ENCODE data around the gene AHCYL2.
"Not testable (repeated sequence)": the region's sequence is repeated elsewhere in the genome, so short reads cannot be mapped to it uniquely, and the experiment has no call there.

Gene AHCYL2

GRCh38 chr7:129209067-129209926, 15.5 kb upstream of the AHCYL2 start:
- no peak for DNase-seq (ENCODE audit: low read depth in 2 of 2)

DNA sequence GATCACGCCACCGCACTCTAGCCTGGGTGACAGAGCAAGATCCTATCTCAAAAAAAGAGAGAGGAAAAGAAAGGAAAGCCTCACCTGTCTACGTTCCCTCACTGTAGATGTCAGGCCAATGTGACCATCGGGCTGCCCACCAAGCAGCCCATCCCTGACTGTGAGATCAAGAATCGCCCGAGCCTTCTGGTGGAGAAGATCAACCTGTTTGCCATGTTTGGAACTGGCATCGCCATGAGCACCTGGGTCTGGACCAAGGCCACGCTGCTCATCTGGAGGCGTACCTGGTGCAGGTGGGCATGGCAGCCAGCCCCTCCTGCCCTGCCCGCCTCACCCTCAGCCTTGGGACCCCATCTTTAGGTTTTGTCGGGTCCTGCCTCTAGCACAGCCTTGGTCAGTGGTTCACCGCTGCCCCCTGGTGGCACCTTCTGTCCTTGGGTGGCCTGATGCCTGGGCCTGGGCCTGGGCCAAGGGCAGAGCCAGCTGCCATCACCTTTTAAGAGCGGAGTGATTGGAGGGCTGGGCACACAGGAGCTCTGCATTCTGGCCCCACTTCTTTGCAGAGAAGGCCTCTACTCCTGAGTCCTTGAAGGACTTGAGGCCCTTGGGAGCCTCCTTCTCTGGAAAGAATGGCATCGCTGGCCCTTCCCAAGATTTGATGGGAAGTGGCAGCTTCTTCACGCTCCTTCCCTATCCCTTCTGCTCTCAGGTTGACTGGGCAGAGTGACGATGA, 14.4 kb upstream of the AHCYL2 start:
- DNase-seq (ENCODE audit: low read depth in 2 of 2), result peak; percentile 28 to 41

DNA sequence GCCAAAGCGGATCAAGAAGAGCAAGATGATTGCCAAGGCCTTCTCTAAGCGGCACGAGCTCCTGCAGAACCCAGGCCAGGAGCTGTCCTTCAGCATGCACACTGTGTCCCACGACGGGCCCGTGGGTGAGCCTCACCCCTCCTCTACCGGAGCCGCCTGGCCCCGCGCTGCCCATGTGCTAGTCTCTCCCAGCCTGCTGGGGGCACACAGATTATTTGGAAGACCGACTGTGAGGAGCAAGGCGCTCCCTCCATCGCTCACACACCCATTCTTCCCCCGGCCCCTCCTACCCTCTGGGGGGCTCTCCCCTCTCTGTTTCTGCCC, 13.9 kb upstream of the AHCYL2 start:
- no peak for DNase-seq (ENCODE audit: low read depth in 2 of 2)

DNA sequence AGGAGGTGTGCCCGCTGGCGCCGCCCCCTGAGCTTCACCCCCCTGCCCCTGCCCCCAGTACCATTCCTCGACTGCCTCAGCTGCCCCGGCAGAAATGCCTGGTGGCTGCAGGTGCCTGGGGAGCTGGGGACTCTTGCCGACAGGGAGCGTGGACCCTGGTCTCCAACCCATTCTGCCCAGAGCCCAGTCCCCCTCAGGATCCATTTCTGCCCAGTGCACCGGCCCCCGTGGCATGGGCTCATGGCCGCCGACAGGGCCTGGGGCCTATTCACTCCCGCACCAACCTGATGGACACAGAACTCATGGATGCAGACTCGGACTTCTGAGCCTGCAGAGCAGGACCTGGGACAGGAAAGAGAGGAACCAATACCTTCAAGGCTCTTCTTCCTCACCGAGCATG, 12.7 kb upstream of the AHCYL2 start:
- DNase-seq (ENCODE audit: low read depth in 2 of 2), result no peak

GRCh38 chr7:129212596-129212995, 12.2 kb upstream of the AHCYL2 start:
- DNase-seq (ENCODE audit: low read depth in 2 of 2), result no peak

- no peak for DNase-seq (ENCODE audit: low read depth in 2 of 2)
These were observed 11.0 kb upstream of the AHCYL2 start for GRCh38 chr7:129213828-129214227.

DNA sequence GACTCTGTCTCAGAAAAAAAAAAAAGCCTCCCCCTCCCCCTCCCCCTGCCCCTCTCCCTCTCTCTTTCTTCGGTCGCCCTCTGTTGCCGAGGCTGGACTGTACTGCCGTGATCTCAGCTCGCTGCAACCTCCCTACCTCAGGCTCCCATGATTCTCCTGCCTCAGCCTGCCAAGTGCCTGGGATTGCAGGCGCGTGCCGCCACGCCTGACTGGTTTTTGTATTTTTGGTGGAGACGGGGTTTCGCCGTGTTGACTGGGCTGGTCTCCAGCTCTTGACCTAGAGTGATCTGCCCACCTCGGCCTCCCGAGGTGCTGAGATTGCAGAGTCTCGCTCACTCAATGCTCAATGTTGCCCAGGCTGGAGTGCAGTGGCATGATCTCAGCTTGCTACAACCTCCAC, 9.1 kb upstream of the AHCYL2 start:
- not testable (repeated sequence) for DNase-seq (ENCODE audit: low read depth in 2 of 2)

GRCh38 chr7:129216101-129216715, 8.6 kb upstream of the AHCYL2 start:
- DNase-seq (ENCODE audit: low read depth in 2 of 2), result not testable (repeated sequence)

DNA sequence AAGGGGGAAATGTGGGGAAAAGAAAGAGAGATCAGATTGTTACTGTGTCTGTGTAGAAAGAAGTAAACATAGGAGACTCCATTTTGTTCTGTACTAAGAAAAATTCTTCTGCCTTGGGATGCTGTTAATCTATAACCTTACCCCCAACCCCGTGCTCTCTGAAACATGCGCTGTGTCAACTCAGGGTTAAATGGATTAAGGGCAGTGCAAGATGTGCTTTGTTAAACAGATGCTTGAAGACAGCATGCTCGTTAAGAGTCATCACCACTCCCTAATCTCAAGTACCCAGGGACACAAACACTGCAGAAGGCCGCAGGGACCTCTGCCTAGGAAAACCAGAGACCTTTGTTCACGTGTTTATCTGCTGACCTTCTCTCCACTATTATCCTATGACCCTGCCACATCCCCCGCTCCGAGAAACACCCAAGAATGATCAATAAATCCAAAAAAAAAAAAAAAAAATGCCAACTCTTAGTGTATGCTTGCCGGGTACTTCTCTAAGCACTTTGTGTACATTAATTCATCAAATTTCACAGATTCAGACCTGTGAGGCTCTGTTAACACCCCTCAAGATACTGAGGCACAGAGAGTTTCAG, 7.9 kb upstream of the AHCYL2 start:
- DNase-seq (ENCODE audit: low read depth in 2 of 2), result not testable (repeated sequence)

DNA sequence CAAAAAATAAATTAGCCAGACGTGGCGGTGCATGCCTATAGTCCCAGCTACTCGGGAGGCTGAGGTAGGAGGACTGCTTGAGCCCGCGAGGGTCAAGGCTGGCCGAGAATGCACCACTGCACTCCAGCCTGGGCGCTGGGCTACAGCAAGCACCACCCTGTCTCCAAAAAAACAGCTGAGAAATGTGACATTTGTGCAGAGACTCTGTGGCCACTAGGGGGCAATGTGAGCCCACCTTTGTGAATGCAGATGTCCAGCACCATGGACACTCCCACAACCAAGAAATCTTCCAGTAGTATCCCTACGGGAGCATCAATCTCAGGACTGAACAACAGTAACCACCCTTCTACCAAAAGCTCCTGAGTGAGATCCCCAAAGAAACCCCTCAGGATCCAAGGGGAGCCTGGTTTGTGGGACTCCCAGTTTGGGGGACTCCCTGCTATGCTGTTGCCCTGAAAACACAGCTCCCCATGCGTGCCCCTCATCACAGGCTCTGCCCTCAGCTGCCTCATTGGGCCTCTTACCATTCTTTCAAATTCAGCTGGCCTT, 6.2 kb upstream of the AHCYL2 start:
- peak; percentile 43 to 58 for DNase-seq (ENCODE audit: low read depth in 2 of 2)

DNA sequence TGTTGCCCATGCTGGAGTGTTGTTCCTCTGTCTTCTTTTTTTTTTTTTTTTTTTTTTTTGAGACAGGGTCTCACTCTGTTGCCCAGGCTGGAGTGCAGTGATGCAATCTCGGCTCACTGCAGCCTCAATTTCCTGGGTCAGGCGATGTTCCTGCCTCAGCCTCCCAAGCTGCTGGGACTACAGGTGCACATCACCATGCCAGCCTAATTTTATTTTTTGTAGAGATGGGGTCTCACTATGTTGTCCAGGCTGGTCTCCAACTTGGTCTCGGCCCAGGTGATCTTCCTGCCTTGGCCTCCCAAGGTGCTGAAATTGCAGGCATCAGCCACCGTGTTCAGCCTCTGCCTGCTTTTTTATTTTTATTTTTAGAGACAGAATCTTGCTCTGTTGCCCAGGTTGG, 5.7 kb upstream of the AHCYL2 start:
- DNase-seq (ENCODE audit: low read depth in 2 of 2), result not testable (repeated sequence)

- no peak for DNase-seq (ENCODE audit: low read depth in 2 of 2)
These were observed 2.8 kb upstream of the AHCYL2 start for GRCh38 chr7:129222064-129222463.

DNA sequence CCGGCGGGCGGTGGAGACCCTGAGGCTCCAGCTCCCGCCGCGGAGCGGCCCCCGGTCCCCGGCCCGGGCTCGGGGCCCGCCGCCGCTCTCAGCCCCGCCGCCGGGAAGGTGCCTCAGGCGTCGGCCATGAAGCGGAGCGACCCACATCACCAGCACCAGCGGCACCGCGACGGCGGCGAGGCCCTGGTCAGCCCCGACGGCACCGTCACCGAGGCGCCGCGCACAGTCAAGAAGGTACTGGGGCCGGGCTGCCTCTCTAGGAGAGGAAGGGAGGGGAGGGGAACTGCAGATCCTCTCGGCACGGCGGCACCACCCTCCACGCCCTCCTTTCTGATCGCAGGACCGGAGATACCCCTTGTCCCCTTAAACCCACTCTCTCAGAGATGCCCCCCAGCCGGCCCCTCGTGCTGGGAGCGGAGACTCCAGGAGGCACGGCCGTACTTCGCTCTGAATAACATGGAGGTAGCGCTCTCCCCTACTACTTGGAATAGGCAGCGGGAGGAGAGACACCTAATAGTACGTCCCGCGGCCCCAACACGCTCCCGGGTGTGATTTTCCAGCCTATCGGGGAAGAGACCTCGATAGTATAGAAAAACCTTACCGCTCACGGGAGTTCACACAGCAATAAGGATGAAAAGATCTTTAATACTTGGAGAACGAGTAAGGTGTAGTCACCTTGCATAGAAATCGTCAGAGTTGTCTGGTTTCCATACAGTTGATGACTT, 538 bp downstream of the AHCYL2 start:
- DNase-seq (ENCODE audit: low read depth in 2 of 2), result peak; percentile 15 to 36

GRCh38 chr7:129225931-129226572, 1.2 kb downstream of the AHCYL2 start:
- no peak for DNase-seq (ENCODE audit: low read depth in 2 of 2)

GRCh38 chr7:129227646-129228578, 3.1 kb downstream of the AHCYL2 start:
- no peak for DNase-seq (ENCODE audit: low read depth in 2 of 2)

DNA sequence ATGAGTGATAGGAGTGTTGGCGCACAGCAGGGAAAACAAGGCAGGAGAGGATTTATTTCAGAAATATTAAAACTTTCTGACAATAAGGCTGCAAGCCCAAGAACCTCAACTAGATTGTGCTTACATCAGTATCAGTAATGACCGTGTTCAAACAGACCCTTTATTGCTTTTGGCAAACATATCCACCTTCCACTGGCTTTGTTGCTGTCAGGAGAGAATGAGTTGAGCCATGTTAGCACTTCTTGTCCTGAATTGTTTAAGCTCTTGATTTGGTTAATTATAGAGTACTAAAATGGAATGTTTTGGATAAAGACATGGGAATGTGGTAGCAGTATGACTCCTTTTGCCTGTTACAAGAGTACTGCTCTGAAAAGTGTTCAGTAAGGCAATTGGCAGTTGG, 3.8 kb downstream of the AHCYL2 start:
- DNase-seq (ENCODE audit: low read depth in 2 of 2), result no peak

DNA sequence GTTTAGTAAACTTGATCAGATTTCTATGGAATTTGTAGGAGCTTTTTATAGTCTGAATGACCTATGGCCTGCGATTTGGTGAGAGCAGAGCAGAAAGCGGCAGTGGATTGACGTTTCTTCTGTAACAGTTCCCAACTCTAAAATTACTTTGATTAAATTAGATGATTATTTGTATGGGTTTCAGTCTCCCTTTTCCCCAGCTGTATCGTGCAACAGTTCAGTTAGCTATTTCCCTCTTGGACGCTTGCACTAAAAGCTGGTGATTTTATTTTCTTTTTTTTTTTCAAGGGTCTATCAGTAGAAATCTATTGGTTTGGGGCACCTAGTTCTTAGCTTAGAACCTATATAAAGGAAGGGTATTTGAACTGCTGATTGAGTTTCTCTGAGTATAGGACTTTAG, 6.8 kb downstream of the AHCYL2 start:
- no peak for DNase-seq (ENCODE audit: low read depth in 2 of 2)

DNA sequence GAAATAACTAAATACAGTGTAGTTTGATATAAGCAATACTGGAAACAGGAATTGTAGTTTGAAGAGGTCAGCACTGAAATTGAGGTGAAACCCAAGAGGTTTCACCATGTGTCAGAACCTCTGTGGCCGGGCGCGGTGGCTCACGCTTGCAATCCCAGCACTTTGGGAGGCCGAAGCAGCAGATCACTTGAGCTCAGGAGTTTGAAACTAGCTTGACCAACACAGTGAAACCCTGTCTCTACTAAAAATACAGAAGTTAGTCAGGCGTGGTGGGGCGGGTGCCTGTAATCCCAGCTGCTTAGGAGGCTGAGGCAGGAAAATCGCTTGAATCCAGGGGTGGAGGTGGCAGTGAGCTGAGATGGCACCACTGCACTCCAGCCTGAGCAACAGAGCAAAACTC, 13.7 kb downstream of the AHCYL2 start:
- no peak for DNase-seq (ENCODE audit: low read depth in 2 of 2)

DNA sequence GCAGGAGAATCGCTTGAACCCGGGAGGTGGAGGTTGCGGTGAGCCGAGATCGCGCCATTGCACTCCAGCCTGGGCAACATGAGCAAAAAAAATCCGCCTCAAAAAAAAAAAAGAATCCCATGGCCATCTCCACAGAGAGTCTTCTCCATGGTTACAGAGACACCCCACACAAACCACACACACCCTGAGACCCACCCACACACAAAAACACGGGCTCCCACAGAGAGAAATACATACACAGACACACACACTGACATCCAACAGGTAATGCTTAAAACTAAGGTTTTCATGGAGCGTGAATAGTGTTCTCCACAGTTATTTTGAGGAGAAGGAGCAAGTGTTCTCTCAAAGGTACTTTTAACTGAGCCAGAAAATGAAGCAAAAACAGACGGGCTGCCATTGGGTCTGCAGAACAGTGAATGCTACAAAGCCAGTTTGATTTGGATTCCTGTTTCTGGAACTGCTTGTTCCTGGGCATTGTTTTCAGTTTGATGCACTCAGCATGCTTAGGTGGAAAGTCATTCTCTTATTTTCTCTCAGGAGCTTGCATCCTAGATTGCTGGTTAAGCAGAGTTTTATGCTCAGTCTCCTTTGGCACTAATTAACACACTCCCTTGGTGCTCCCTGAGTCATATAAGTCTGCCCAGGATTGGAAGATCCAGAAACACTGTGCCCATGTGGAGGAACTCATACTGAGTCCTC, 15.4 kb downstream of the AHCYL2 start:
- DNase-seq (ENCODE audit: low read depth in 2 of 2), result no peak
